Left hindlimb (tissue), 1 donor: ENCODE results near the gene WT1.
"Not testable (repeated sequence)": the region's sequence is repeated elsewhere in the genome, so short reads cannot be mapped to it uniquely, and the experiment has no call there.

ENCODE experiments used
- DNase-seq: peaks from one replicate; pipeline ENCODE4 v3.0.0-alpha.2; 2018

The WT1 gene

DNA sequence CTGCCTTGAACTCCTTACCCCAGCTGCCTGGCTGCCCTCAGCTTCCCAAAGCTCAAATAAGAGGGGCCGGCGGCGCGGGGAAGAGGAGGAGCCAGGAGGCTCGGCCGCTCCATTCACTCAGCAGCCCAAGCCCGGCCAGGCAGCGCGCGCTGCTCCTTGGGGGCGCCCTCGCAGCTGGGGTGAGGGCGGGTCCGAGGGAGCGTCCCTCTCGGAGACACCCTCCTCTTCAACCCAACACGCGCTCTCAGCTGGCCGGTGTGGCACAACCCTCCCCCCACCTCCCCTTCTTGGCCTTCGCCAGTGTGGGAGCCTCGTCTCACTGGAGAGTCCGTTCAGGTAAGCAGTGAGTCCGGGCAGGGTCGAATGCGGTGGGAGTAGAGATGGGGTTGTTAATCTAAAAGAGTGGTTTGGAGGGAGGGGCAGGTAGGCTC is at the start of gene WT1:
WT1 (minus strand) TSS at position 29 of the 431 bp plus-strand sequence.
- no peak for DNase-seq

GRCh38 chr11:32479291-32479690 is 44.0 kb upstream of the WT1 start:
- DNase-seq: no peak

DNA sequence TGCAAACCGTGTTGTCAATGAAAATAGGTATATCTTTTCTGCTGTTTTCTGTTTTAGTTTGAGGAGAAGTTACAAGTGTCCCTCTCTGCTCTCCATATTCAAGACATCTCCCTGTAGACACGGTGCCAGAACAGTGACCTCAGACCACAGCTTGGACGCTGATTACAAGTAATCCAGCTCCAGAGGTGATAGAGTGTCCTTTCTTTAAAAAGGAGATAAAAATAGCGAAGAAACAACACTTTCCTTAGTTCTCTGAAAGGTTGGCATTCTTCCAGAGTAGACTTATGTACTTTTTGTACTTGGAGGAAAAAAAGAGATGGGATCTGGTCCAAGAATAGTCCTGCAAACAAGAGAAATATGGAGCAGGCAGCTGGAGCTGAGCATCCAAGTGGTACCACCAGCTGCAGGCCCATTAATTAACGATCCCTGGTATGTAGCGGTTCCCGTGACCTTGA is 43.0 kb upstream of the WT1 start:
- no peak for DNase-seq

DNA sequence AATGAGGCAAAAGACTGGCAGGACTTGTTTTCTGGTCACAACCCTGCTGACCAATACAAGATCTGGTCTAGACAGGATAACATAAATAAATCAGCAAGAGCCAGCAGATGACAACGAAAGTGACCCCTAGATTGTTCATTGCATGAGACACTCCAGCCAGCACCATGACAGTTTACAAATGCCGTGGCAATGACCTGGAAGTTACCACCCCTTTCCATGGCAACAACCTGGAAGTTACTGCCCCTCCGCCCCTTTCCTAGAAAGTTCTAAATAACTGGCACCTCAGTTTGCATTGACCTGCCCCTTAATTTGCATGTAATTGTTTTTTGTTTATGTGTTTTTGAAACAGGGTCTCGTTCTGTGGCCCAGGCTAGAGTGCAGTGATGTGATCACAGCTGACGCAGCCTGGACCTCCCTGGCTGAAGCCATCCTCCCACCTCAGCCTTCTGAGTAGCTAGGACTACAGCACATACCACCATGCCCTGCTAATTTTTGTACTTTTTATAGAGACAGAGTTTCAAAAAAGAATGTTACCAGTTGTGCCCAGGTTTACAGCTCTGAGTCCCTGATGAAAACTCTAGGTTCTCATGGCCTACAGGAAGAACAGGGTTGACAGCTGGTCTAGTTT is 38.1 kb upstream of the WT1 start:
- DNase-seq: no peak

- no peak for DNase-seq
Observed at GRCh38 chr11:32472226-32472625, 36.9 kb upstream of the WT1 start.

GRCh38 chr11:32471544-32471943 is 36.2 kb upstream of the WT1 start:
- not testable (repeated sequence) for DNase-seq

- DNase-seq: no peak
Observed at GRCh38 chr11:32469791-32470190, 34.5 kb upstream of the WT1 start.

DNA sequence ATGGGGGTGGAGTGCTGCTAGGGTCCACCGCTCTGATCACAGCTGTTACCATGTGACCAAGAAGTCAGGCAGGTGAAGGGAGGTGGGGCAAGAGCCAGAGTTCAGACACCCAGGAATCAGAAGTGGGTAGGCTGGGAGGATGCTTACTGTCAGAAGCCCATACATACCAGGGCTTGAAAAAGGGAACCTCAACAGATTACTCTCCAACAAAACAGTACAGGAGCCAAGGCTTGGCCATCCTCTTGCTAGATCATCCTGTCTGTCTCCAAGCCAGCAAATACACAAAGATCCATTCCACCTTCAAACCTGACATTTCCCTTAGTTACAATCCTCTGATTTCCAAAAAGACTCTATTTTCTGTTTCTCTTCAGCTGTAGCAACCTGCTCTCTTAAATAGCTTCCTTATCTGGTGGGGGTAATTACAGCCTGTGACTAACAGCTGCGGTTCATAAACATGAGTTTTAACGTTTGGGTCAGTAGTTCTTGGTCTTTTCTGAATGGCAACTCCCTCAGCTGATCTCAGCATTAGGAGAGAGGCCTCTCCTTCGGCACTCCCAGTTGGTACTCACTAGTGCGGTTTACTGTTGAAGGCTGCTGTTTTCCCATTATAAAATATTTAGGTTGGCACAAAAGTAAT is 31.1 kb upstream of the WT1 start:
- no peak for DNase-seq

GRCh38 chr11:32464078-32464477 is 28.7 kb upstream of the WT1 start:
- no peak for DNase-seq

DNA sequence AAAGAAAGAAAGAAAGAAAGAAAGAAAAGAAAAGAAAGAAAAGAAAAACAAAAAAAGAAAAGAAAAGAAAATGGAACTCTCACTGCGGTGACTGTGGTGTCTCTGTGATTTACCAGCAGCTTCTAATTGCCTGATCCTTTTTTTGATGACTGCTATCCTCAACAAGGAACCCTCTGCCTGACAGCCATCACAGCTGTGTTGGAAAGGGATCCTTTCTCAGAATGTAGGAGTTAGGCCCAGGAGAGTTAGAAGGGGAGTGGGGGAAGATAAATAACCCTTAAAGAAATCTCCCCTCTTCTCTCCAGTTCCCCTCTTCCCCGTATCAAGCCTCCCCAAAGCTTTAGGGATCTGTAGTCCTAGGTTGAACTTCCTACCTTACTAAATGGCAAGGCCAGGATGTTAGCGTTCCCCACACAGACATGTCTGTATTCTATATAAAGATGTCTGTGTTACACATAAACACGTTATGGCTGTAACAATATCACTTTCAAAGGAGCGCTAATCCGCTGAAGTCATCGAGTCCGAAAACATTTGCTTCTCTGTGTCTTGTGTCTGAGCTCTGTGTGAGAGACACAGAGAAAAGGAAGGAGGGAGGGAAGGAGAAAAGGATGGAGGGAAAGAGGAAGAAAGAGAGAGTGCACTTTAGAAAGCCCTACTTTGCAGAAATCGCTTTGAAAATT is 26.8 kb upstream of the WT1 start:
- DNase-seq: no peak

- DNase-seq: no peak
Observed at GRCh38 chr11:32456864-32457263, 21.5 kb upstream of the WT1 start.

GRCh38 chr11:32454993-32455392 is 19.7 kb upstream of the WT1 start:
- DNase-seq: no peak

GRCh38 chr11:32451808-32452207 is 16.5 kb upstream of the WT1 start:
- DNase-seq: no peak

- no peak for DNase-seq
Observed at GRCh38 chr11:32450372-32450771, 15.0 kb upstream of the WT1 start.

DNA sequence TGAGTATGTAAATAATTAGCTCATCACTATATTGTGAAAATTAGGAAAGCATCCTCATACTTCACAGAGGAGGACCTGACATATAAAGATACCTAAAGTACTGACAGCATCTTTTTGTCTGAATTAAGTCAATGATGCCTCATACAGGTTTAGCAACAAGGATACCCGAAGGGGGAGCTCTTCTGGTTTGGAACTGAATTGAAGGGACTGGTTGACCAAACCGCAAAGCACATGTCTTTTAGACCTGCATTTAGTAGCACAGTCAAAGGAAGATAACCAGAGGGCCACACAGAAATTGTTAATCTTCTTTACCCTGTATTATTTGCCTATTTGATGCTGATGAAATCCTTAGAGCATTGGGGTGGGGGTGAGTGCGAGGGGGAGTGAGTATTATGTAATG is 12.9 kb upstream of the WT1 start:
- no peak for DNase-seq

DNA sequence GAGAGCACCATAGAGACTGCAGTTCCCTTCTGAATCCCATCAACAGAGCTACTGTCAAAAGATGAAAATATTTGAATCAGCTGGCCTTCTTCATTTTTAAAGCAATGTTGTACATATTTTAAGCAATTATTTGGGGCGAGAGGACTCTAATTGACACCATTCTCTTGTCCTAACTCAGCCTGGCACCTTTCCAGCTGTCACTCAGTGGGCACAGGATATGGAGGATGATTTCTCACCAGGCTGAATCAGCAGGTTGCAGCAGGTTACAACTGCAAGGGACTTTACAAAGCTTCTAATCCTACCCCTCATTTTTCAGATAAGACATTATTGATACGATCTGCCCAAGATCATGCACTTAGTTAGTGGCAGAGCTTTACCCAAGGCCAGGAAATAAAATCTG is 11.9 kb upstream of the WT1 start:
- DNase-seq: no peak

GRCh38 chr11:32446227-32446626 is 10.9 kb upstream of the WT1 start:
- DNase-seq: no peak

DNA sequence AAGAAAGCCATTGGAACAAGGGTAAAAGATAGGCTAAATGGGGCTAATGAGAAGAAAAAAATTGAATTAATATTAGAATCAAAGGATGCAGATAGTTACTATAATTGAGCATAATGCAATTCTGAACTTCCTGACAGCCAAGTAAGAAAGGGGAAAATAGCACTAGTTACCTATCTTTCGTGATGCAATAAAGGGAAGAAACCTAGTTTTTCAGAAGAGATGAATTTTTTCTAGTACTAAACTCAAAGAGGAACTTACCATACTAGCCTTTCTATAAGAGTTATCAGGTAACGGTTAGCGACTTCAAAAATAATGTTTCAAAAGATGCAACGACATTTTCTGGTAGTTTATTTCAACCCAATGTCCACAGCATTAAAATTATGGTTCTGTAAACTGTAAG is 8.8 kb upstream of the WT1 start:
- DNase-seq: no peak

GRCh38 chr11:32440916-32441315 is 5.6 kb upstream of the WT1 start:
- DNase-seq: no peak

DNA sequence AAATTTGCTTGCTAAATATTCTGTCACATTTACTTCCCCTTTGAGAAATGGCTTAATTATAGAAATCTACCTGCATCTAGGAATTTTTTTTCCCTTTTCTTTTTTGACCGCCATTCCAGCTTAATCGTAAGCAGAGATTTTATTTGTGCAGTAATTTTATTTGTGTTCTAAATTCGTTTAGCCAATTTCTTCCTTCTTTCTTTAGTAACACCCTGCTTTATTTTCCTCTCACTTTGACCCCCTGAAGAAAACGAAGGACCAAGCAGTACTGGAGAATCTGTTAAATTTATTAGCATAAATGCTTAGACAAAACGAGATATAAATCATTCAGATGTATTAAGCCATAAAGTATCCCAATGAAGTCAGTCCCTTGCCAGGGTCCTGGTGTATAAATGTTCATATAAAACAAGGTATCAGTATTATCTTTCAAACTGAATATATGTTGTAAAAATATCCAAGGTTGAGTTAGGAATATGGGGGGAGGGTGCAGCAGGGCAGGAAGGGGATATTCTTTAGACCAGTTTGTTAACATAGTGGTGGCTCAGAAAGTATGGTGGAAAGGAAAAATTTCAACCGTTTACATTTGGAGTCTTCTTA is 5.1 kb upstream of the WT1 start:
- DNase-seq: no peak

- DNase-seq: no peak
Observed at GRCh38 chr11:32439501-32440210, 4.3 kb upstream of the WT1 start.

DNA sequence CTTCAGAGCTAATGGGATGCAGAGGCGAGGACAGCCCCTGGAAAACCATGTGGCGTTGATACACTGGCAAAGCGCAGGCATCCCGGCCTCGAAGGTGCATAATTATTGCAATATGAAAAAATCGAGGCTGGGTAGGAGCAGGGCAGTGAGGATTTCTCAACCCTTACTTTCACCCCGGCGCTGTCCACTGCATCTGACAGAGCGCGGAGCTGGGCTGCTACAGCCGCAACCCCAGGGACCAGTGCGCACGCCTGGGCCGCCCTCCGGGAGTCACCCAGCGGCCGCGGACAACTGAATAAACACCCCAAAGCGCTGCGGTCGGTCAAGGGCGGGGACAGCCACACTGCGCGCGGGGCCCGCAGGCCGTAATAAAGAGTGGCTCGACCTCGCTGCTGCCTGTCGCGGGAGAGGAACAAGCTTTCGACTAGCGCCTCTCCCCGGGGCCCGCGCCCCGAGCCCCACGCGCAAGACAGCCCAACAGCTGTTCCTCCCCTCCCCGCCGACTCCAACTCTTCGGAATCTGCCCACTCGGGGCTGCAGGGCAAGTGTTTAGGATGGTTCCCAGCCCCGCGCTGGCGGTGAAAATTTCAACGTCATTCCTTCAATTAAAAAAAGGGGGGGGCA is 3.6 kb upstream of the WT1 start:
- DNase-seq: no peak
